Natural killer cell treated with Interleukin-12 subunit alpha and Interleukin-12 subunit beta and Interleukin-15 and Interleukin-18, amount 100 ng/mL, for 72 hours (primary cell): ENCODE results near the gene POU5F1. TPM values are rescaled to one million over a fixed set of nuclear protein-coding genes. Genes with fewer than 3 reads are reported as not detected.

Source experiments
- ATAC-seq, 2 donors: fragments of 150-1000 bp; cut with Tn5 transposase in 1 of 2; sonication (Bioruptor Pico), chemical (Tn5 transposase) in 1 of 2; 2 replicates each; pipeline ENCODE4 v1.10.0; 2021
- DNase-seq: peaks from one replicate; pipeline ENCODE4 v3.0.0; 2022; ENCODE audit warnings: low spot score
- H3K27ac Mint-ChIP-seq, 2 donors: 1 replicate in 1 of 2; 2 replicates in 1 of 2; pipeline ENCODE4 v1.8.0; 2022; ENCODE audit warnings: mixed read lengths in 2 of 2, mild to moderate bottlenecking in 1 of 2, moderate library complexity in 1 of 2
- H3K27me3 Mint-ChIP-seq, 2 donors: 1 replicate in 1 of 2; 2 replicates in 1 of 2; pipeline ENCODE4 v1.8.0; 2022; ENCODE audit warnings: mixed read lengths in 2 of 2
- H3K36me3 Mint-ChIP-seq: one replicate; pipeline ENCODE4 v1.8.0; 2022; ENCODE audit warnings: mixed read lengths
- H3K4me1 Mint-ChIP-seq, 2 donors: 1 replicate in 1 of 2; 2 replicates in 1 of 2; pipeline ENCODE4 v1.8.0; 2022; ENCODE audit warnings: low read depth in 2 of 2, mixed read lengths in 2 of 2, mild to moderate bottlenecking in 1 of 2
- H3K4me3 Mint-ChIP-seq: one replicate; pipeline ENCODE4 v1.8.0; 2022; ENCODE audit warnings: mixed read lengths
- H3K9me3 Mint-ChIP-seq: 2 replicates; pipeline ENCODE4 v1.8.0; 2022; ENCODE audit warnings: mixed read lengths
- total RNA-seq, 2 donors: library from RNA; stranded (reverse); gene quantifications; one replicate each; pipeline ENCODE4 v1.2.3, GENCODE V29; 2022

POU5F1 gene
- total RNA-seq, 2 donors from 2014 or later: 0.21 TPM; not detected in 1

DNA sequence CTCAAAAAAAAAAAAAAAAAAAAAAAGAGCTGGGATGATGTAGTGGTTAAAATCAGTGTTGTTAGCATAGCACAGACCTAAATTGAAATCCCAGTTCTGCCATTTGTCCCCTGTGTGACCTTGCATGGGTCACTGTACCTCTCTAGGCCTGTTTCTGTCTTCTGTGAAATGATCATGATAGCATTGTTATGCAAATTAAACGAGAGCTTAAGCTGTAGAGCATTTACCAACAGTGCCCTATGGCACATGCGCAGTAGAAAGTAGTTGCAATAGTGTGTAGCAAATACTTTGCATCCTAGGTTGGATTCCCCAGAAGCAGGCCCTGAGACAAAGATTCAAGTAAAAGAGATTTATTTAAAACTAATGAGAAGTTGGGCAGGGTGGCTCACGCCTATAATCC, 38.9 kb downstream of the POU5F1 start:
- Mint-ChIP-seq H3K9me3 (no peaks in the 10 kb centered on the region), H3K27me3 (peaks cover 7 to 15% of the 10 kb centered on the region in 2 donors), H3K4me1 (peaks cover 4% of the 10 kb centered on the region in 2 donors), H3K27ac (no peak overlapping the region), H3K36me3 (no peaks in the 10 kb centered on the region), H3K4me3 (no peak overlapping the region)
- no peak for DNase-seq
- no peak for ATAC-seq

DNA sequence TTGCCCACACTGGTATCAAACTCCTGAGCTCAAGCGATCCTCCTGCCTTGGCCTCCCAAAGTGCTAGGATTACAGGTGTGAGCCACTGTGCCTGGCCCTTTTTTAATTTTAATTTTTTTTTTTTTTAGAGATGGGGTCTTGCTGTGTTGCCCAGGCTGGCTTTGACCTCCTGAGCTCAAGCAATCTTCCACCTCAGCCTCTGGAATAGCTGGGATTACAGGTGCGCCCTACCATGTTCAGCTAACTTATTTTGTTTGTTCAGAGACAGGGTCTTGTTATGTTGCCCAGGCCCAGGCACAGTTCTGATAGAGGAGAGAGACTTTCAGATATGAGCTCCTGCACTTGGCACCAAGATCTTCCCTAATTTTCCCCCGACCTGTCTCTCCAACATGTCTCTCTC, 39.7 kb downstream of the POU5F1 start:
- ATAC-seq (no peak), DNase-seq (no peak)
- Mint-ChIP-seq H3K36me3 (no peaks in the 10 kb centered on the region), H3K4me1 (peaks cover 4% of the 10 kb centered on the region in 2 donors), H3K9me3 (no peaks in the 10 kb centered on the region), H3K27ac (no peak overlapping the region), H3K27me3 (peaks cover 7 to 15% of the 10 kb centered on the region in 2 donors), H3K4me3 (no peak overlapping the region)

DNA sequence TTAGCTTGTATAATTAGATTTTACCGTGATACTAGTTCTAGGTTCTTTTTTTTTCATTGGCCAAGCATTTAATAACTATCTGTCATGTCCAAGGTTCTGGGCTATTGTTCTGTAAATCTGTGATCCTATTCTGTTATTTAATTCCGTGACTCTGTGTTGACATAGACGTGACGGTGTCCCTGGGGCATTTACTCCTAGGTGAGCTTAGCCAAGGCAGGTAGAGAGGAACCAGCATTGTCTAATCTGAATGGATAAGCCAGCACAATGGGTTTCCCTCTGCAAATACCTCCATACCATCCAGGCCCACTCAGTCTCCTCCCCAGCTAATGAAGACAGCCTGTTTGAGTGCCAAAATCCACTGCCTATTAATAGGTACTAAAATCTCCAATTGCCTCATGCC, 41.4 kb downstream of the POU5F1 start:
- Mint-ChIP-seq H3K27ac (no peak overlapping the region), H3K9me3 (no peaks in the 10 kb centered on the region), H3K4me1 (peaks cover 4% of the 10 kb centered on the region in 2 donors), H3K4me3 (no peak overlapping the region), H3K36me3 (no peaks in the 10 kb centered on the region), H3K27me3 (peaks cover 7 to 15% of the 10 kb centered on the region in 2 donors)
- DNase-seq (no peak), ATAC-seq (no peak)

DNA sequence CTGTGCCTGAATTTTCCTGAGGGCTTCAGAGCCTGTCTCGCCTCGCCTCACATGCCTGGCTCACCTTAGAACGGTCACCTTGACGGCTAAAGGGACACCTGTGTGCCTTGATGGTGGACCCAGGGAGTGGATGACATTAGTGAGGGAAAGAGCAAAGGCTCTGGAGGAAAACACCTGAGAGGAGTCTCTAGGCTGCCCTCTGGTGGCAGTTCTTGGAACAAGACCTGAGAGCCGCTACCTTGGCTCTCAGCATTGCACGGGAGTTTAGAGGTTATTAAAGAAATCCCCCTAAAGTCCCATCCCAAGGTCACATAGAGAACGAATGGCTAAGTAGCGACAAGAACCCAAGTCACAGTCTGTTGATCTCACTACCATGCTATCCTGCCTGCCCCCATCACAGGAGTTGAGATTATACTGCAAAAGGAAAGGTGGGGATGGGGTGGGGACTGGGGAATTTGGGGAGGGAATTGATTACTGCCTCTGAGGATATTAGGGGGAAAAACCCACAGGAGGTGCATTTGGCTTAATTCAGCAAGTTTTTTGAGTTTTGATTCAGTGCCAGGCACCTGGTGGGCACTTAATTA, 42.3 kb downstream of the POU5F1 start:
- Mint-ChIP-seq H3K4me1 (peaks cover 4% of the 10 kb centered on the region in 2 donors), H3K9me3 (no peaks in the 10 kb centered on the region), H3K36me3 (no peaks in the 10 kb centered on the region), H3K4me3 (no peak overlapping the region), H3K27ac (no peak overlapping the region), H3K27me3 (peaks cover 7 to 15% of the 10 kb centered on the region in 2 donors)
- DNase-seq (no peak), ATAC-seq (peak in 1 of 2 donors; percentile 63)

DNA sequence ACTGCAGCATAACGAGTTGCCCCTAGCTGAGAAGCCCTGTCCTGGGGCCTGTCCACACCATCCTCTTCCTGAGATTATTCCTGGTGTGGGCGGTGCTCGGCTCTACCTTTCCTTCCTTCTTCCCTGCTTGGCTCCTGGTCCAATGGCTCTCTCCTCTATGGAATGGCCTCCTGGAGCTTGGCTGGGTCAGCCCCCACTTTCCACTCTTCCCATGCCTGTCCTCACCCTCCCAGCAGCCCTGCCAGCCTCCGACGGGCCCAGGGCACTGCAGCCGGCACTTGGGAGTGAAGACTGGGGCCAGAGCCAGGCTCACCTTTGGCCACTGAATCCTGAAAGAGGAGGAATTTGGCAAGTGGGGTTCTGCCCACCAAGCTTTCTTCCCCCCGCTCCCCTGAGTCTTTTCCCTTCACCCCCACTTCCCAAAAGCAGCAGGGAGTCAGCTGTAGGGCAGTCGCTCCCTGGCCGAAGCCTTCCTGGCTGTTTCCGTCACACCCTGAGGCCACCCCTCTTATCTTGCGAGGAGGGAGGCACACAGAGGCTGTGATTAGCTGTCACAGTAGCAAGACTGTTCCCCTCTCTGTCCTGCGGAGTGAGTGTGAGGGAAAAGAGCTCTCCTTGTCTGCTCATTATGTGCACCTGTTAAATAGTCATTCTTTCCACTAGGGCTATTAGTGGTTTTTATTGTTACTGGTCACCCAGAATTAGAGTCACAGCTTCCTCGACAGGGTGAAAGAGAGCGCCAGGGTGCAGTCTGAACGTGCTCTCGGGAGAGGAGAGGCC, 43.9 kb downstream of the POU5F1 start:
- Mint-ChIP-seq H3K4me3 (no peak overlapping the region), H3K9me3 (no peaks in the 10 kb centered on the region), H3K27me3 (peaks cover 7 to 15% of the 10 kb centered on the region in 2 donors), H3K27ac (no peak overlapping the region), H3K4me1 (peaks cover 4% of the 10 kb centered on the region in 2 donors), H3K36me3 (no peaks in the 10 kb centered on the region)
- no peak for DNase-seq
- ATAC-seq: no peak

DNA sequence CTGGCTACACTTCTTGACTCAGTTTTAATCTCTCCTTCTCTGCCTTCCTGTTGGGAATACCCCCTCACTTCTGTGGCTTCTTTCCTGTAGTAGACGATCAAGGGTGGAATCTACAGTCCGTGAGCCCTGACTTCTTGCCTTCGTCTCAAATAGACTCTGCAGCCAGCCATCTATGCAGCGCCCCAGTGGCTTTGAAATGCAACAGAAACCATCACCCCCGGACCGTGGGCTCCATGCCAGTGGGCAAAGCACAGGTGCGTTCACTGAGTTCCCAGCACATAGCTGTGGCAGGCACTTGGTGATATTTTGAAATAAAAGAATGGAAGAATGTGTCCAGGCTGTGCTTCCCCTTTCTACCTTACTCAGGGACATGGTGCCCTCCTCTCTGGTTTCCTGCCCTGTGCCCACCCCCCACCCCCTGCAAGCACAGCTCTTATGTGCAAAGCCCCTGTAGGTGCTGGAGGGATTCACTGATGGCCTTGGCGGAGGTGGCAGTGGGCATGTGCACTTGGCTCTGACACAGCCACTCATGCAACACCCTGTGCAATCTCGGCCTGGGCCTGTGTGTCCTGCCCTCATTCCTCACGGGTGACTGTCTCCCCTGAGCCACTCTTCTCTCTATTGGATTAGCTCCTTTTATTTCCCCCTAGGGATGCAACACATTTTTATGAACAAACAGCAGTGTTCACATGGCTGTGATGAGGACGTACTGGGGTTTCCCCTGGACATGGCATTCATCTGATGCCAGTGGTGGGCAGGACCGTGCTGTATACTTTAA, 44.7 kb downstream of the POU5F1 start:
- no peaks in the 10 kb centered on the region for H3K36me3 Mint-ChIP-seq
- no peaks in the 10 kb centered on the region for H3K9me3 Mint-ChIP-seq
- H3K27ac Mint-ChIP-seq: no peak overlapping the region
- no peak for ATAC-seq
- DNase-seq: no peak
- peaks cover 7 to 15% of the 10 kb centered on the region in 2 donors for H3K27me3 Mint-ChIP-seq
- peaks cover 4% of the 10 kb centered on the region in 2 donors for H3K4me1 Mint-ChIP-seq
- H3K4me3 Mint-ChIP-seq: no peak overlapping the region

DNA sequence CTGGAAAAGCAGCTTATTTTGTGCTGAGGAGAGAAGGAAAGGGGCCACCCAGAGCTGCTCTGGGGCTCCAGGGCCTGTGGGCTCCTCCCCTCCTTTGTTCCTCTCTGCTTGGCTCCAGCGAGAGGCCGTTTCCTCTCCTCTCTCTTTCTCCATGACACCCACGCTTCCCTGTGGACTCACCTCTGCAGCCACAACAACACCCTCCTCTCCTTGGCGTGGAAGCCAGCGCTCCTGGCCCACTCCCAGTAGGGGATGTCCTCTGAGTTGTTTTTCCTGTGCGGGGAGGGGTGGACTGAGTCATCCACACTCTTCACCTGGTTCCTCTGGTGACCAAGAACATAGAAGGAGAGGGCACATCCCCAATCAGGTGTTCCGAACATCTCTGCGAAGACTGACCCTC, 45.3 kb downstream of the POU5F1 start:
- no peaks in the 10 kb centered on the region for H3K9me3 Mint-ChIP-seq
- ATAC-seq: no peak
- peaks cover 7 to 15% of the 10 kb centered on the region in 2 donors for H3K27me3 Mint-ChIP-seq
- no peaks in the 10 kb centered on the region for H3K36me3 Mint-ChIP-seq
- peaks cover 4% of the 10 kb centered on the region in 2 donors for H3K4me1 Mint-ChIP-seq
- DNase-seq: no peak
- H3K4me3 Mint-ChIP-seq: no peak overlapping the region
- H3K27ac Mint-ChIP-seq: no peak overlapping the region

DNA sequence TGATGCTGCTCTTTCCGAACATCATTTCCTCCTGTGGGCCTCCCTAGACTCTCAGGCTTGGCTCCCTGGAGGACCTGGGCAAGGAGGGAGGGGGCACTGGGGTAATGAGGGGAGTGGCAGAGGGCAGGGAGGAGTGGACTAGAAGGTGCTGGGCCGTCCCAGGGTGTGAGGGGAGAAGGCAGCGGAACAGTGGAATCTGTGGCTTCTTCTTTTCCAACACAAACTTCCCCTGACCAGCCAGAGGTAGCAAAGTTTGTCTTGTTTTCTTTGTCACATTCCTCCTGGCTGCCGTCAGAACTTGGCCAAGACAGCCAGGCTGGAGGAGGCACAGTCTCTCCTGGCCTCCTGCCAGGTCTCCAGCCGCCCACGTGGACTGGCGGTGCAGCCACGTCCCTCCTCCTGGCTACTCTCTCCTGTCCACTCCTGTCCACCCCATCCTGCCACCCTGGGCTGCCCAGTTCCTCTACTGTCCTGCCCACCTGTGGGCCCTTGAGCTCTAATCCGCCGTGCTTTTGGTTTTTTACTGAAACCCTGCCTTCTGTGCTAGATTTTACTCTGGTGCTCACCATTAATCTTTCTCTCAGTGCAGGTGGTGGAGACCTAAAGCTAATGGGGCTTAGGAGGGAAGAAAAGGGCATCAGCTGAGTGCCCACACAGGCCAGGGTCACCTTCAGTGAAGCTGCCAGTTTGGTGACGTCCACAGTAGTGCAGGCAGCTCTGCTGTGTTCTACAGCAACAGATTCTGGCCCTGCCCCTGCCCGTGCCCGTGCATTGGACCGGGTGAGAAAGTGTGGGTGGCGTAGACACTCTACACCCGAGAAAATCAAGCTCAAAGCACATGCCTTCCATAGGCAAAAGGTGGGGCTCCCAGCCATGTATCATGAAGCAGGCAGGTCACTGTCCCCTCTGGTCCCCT, 47.4 kb downstream of the POU5F1 start:
- no peaks in the 10 kb centered on the region for H3K36me3 Mint-ChIP-seq
- no peak for DNase-seq
- H3K27me3 Mint-ChIP-seq: peaks cover 9 to 11% of the 10 kb centered on the region in 2 donors
- H3K27ac Mint-ChIP-seq: no peak overlapping the region
- no peak for ATAC-seq
- no peak overlapping the region for H3K4me3 Mint-ChIP-seq
- H3K4me1 Mint-ChIP-seq: peaks cover 3 to 4% of the 10 kb centered on the region in 2 donors
- H3K9me3 Mint-ChIP-seq: no peaks in the 10 kb centered on the region

DNA sequence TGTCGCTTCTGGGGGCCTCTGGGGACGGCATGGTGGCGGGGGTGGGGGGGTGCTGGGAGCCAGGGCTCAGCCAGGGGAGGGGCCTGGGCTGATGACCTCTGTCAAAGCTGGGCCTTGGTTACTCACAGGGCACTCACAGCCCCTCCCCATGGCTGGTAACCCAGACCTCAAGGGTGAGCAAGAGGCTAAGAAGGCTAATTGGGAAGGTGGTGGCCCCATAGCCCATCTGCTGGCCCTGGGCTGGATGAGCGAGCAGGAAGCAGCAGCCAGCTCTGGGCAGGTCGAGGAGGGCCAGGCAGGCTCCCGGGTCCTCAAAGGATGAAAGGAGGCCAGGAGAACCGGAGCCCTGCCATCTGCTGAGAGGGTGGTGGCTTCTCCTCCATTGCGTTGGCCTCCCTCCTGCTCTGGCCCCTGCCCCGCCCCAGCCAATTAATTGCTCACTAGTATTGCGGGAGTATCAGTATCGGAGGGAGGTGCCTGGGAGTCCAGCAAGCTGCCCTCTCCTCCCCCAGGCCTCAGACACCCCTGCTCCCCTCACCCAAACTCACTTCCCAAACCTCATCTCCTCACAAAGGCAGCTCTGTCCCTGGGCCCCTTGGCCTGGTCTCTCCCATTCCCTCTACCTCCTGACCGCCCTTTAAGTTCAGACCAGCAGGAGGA, 49.2 kb downstream of the POU5F1 start:
- H3K4me1 Mint-ChIP-seq: no peaks in the 10 kb centered on the region
- H3K36me3 Mint-ChIP-seq: no peaks in the 10 kb centered on the region
- H3K9me3 Mint-ChIP-seq: no peaks in the 10 kb centered on the region
- H3K4me3 Mint-ChIP-seq: no peak overlapping the region
- H3K27me3 Mint-ChIP-seq: peaks cover 7 to 9% of the 10 kb centered on the region in 2 donors
- H3K27ac Mint-ChIP-seq: no peak overlapping the region
- ATAC-seq (no peak), DNase-seq (no peak)

DNA sequence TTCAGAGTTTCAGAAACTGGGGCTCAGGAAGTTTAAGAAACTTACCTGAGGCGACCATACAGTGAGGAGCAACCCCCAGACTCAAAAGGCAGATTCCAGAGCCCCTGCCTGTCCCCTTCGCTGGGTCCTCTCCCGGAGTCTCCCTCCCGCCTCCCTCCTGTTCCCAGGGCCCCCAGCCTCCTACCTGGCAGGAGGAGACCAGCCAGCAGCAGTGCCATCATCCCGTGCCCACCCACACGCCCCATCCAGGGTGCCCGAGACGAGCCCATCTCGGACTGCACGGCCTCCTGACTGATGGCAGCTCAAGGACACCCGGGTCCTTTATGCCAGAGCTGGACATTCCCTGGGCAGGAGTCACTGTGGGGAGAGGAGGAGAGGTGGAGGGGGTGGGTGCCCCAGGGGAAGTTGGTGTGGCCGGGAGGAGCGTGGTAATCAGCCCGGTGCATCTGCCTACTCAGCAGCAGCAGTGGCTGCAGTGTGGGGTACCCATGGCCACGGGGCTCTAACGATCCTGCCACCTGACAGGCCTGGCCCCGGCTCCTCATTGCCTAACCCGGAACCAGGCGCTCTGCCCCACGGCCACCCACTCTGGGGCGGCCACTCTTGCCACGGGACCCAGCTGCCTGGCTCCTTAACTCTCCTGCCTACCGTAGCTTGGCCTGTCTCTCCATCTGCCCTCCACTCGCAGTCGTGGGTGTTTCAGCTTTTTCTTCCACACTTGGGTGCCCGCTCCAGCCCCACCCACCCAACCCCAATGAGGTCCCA, 50.1 kb downstream of the POU5F1 start, which contains the start of gene CDSN:
Gene CDSN (minus strand): TSS at position 296 of the 765 bp plus-strand sequence. CDS start 27 bp downstream, at position 269.
- DNase-seq (no peak), ATAC-seq (no peak)
- peaks cover 13% of the 10 kb centered on the region in 2 donors for H3K27me3 Mint-ChIP-seq
- H3K27ac Mint-ChIP-seq: no peak within 1 kb of the TSS
- no peaks in the 10 kb centered on the region for H3K9me3 Mint-ChIP-seq
- H3K4me1 Mint-ChIP-seq: no peaks in the 10 kb centered on the region
- H3K4me3 Mint-ChIP-seq: no peak within 1 kb of the TSS
- H3K36me3 Mint-ChIP-seq: no peaks in the 10 kb centered on the region

DNA sequence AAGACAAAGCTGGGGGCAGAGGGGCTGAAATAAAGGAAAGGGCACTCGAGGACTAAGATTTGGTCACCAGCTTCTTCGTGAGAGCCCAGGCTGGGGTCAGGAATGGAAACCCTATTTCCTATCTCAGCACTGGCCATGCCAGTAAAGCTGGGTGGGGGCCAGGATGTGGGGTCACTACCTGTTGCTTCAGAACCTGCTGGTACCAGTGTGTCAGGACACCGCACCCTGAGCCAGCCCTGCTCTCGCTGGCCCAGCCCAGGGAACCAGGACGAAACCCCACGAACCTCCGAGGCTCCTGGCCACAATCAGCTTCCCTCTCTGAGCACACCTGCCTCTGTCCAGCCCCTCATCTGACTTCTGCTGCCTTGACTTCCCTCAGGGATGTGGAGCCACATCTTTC, 52.3 kb downstream of the POU5F1 start:
- Mint-ChIP-seq H3K36me3 (no peaks in the 10 kb centered on the region), H3K4me3 (no peak overlapping the region), H3K27me3 (peaks cover 18 to 21% of the 10 kb centered on the region in 2 donors), H3K9me3 (no peaks in the 10 kb centered on the region), H3K27ac (no peak overlapping the region), H3K4me1 (no peaks in the 10 kb centered on the region)
- ATAC-seq (no peak), DNase-seq (no peak)

DNA sequence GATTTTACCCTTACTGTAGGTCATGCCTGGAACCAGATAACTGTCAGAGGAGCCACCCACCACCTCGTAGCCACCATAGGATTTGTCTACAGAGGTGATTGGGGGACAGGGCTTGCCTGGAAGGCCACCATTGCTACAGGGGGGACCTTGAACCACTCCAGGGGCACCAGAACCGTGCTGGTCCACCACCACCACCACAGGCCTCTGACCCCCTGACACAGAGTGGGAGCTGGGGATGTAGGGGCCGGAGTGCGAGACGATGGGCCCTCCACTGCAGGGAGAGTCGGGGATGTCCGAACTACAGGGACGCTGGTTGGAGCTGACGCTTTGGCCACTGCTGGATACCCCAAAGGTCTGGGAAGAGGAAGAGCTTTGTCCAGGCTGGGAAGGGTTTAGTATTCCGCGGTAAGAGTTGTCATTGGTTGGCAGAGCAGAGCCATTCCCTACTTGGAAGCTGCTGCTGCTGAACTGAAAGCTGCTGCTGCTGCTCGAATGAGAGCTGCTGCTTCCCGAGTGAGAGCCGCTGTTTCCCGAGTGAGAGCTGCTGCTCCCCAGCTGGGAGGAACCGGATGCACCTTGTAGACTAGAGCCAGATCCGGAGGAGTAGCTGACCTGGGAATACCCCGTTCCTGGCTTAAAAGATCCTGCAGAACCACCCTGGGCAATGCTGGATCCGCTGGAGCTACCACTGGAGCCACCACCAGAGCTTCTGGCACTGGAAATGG, 53.7 kb downstream of the POU5F1 start:
- ATAC-seq (no peak), DNase-seq (no peak)
- Mint-ChIP-seq H3K27ac (no peak overlapping the region), H3K36me3 (no peaks in the 10 kb centered on the region), H3K27me3 (peaks cover 18 to 29% of the 10 kb centered on the region in 2 donors), H3K9me3 (no peaks in the 10 kb centered on the region), H3K4me3 (no peak overlapping the region), H3K4me1 (no peaks in the 10 kb centered on the region)
